ENCODE results near the gene KIR3DL2. TPM values are rescaled to one million over a fixed set of nuclear protein-coding genes. Genes with fewer than 3 reads are reported as not detected.
"Not testable (repeated sequence)": the region's sequence is repeated elsewhere in the genome, so short reads cannot be mapped to it uniquely, and the experiment has no call there.

Gene KIR3DL2
- polyA plus RNA-seq, 4 donors = not detected

GRCh38 chr19:54863459-54863858, 13.2 kb downstream of the KIR3DL2 start:
- DNase-seq (ENCODE audit: low read depth in 4 of 4, low spot score in 3 of 4) = not testable (repeated sequence)

GRCh38 chr19:54871696-54872095, 21.5 kb downstream of the KIR3DL2 start:
- no peak for DNase-seq (ENCODE audit: low read depth in 4 of 4, low spot score in 3 of 4)

- no peak for DNase-seq (ENCODE audit: low read depth in 4 of 4, low spot score in 3 of 4)
Measured at GRCh38 chr19:54873990-54874389, 23.7 kb downstream of the KIR3DL2 start, which contains the start of gene FCAR. Gene FCAR, plus strand, starts transcription at chr19:54874235. Its CDS starts 55 bp downstream, at chr19:54874290.

- no peak for DNase-seq (ENCODE audit: low read depth in 4 of 4, low spot score in 3 of 4)
Measured at GRCh38 chr19:54875506-54875905, 25.3 kb downstream of the KIR3DL2 start.

GRCh38 chr19:54877471-54877870, 27.2 kb downstream of the KIR3DL2 start:
- DNase-seq (ENCODE audit: low read depth in 4 of 4, low spot score in 3 of 4) = no peak

GRCh38 chr19:54881884-54882283, 31.6 kb downstream of the KIR3DL2 start:
- DNase-seq (ENCODE audit: low read depth in 4 of 4, low spot score in 3 of 4) = no peak

- DNase-seq (ENCODE audit: low read depth in 4 of 4, low spot score in 3 of 4) = no peak
Measured at GRCh38 chr19:54882758-54883157, 32.5 kb downstream of the KIR3DL2 start.

GRCh38 chr19:54883228-54883627, 33.0 kb downstream of the KIR3DL2 start:
- no peak for DNase-seq (ENCODE audit: low read depth in 4 of 4, low spot score in 3 of 4)

- no peak for DNase-seq (ENCODE audit: low read depth in 4 of 4, low spot score in 3 of 4)
Measured at GRCh38 chr19:54888239-54888638, 38.0 kb downstream of the KIR3DL2 start.

GRCh38 chr19:54889566-54889965, 39.3 kb downstream of the KIR3DL2 start:
- DNase-seq (ENCODE audit: low read depth in 4 of 4, low spot score in 3 of 4) = no peak

GRCh38 chr19:54893406-54893805, 43.2 kb downstream of the KIR3DL2 start:
- no peak for DNase-seq (ENCODE audit: low read depth in 4 of 4, low spot score in 3 of 4)

GRCh38 chr19:54894106-54894505, 43.9 kb downstream of the KIR3DL2 start:
- DNase-seq (ENCODE audit: low read depth in 4 of 4, low spot score in 3 of 4) = not testable (repeated sequence)

GRCh38 chr19:54896036-54896435, 45.8 kb downstream of the KIR3DL2 start:
- DNase-seq (ENCODE audit: low read depth in 4 of 4, low spot score in 3 of 4) = no peak

GRCh38 chr19:54898685-54899084, 48.4 kb downstream of the KIR3DL2 start:
- DNase-seq (ENCODE audit: low read depth in 4 of 4, low spot score in 3 of 4) = not testable (repeated sequence)

- not testable (repeated sequence) for DNase-seq (ENCODE audit: low read depth in 4 of 4, low spot score in 3 of 4)
Measured at GRCh38 chr19:54899646-54900045, 49.4 kb downstream of the KIR3DL2 start.

- DNase-seq (ENCODE audit: low read depth in 4 of 4, low spot score in 3 of 4) = not testable (repeated sequence)
Measured at GRCh38 chr19:54901153-54901552, 50.9 kb downstream of the KIR3DL2 start.

- DNase-seq (ENCODE audit: low read depth in 4 of 4, low spot score in 3 of 4) = no peak
Measured at GRCh38 chr19:54902061-54902460, 51.8 kb downstream of the KIR3DL2 start.

- DNase-seq (ENCODE audit: low read depth in 4 of 4, low spot score in 3 of 4) = no peak
Measured at GRCh38 chr19:54903303-54903702, 53.1 kb downstream of the KIR3DL2 start.

GRCh38 chr19:54904261-54904660, 54.0 kb downstream of the KIR3DL2 start:
- not testable (repeated sequence) for DNase-seq (ENCODE audit: low read depth in 4 of 4, low spot score in 3 of 4)

GRCh38 chr19:54905421-54905802, 55.2 kb downstream of the KIR3DL2 start:
- no peak for DNase-seq (ENCODE audit: low read depth in 4 of 4, low spot score in 3 of 4)

- DNase-seq (ENCODE audit: low read depth in 4 of 4, low spot score in 3 of 4) = no peak
Measured at GRCh38 chr19:54905803-54906511, 55.7 kb downstream of the KIR3DL2 start, which contains the start of gene NCR1. Gene NCR1, plus strand, starts transcription at chr19:54906148. Its CDS starts 40 bp downstream, at chr19:54906188.

GRCh38 chr19:54906819-54907218, 56.6 kb downstream of the KIR3DL2 start:
- DNase-seq (ENCODE audit: low read depth in 4 of 4, low spot score in 3 of 4) = no peak
